Aorta (tissue), 5 donors: ENCODE data around the gene LCN10. TPM values are rescaled to one million over a fixed set of nuclear protein-coding genes. Genes with fewer than 3 reads are reported as not detected.

ENCODE experiments used
- ATAC-seq: fragments of 200-7000 bp; cut with Tn5 transposase; one replicate; pipeline ENCODE4 v1.9.1; 2022; ENCODE audit warnings: moderate library complexity; ENCODE audit not compliant: low FRiP score
- DNase-seq, 2 donors: peaks; one replicate each; pipeline ENCODE4 v3.0.0-alpha.2; 2020
- H3K27ac ChIP-seq, 2 donors: one replicate each; pipeline ENCODE4 v1.5.1; 2013; ENCODE audit warnings: low read length in 2 of 2, mild to moderate bottlenecking in 2 of 2, moderate library complexity in 2 of 2, control low read depth in 1 of 2, inconsistent platforms in 1 of 2, low read depth in 1 of 2
- H3K27me3 ChIP-seq, 2 donors: one replicate each; pipeline ENCODE4 v1.6.1; 2013; ENCODE audit warnings: control low read depth in 1 of 2, low read length in 1 of 2, mild to moderate bottlenecking in 1 of 2, moderate library complexity in 1 of 2; ENCODE audit not compliant: insufficient read depth in 2 of 2, control insufficient read depth in 1 of 2
- H3K36me3 ChIP-seq, 2 donors: one replicate each; pipeline ENCODE4 v1.6.1; 2013; ENCODE audit warnings: control low read depth in 1 of 2, low read length in 1 of 2, mild to moderate bottlenecking in 1 of 2; ENCODE audit not compliant: insufficient read depth in 2 of 2, control insufficient read depth in 1 of 2
- H3K4me1 ChIP-seq, 2 donors: one replicate each; pipeline ENCODE4 v1.6.1; 2013; ENCODE audit warnings: low read length in 2 of 2, control low read depth in 1 of 2, mild to moderate bottlenecking in 1 of 2, moderate library complexity in 1 of 2; ENCODE audit not compliant: insufficient read depth in 2 of 2, control insufficient read depth in 1 of 2
- H3K4me3 ChIP-seq, 2 donors: one replicate each; pipeline ENCODE4 v1.5.1; 2013; ENCODE audit warnings: low read length in 2 of 2, control low read depth in 1 of 2, mild to moderate bottlenecking in 1 of 2
- H3K9me3 ChIP-seq: one replicate; pipeline ENCODE4 v1.6.1; 2013; ENCODE audit warnings: mild to moderate bottlenecking, low read length; ENCODE audit not compliant: control insufficient read depth
- WGBS, 2 donors: extraction: QIAGEN DNeasy Blood & Tissue Kit; methylation state at CpG; one replicate each; pipeline ENCODE4 v1.1.7; 2013; 5-methylcytosine and 5-hydroxymethylcytosine counted together
- intact Hi-C, 2 donors: fragments of 100-400 bp; cut with DNase I; formaldehyde crosslinking; loops; one replicate each; pipeline versions ENCODE4 v1.14.2 to v1.15.0; 2022
- polyA plus RNA-seq, 2 donors: library from polyadenylated mRNA; stranded (reverse); fragments of 200-250 nt; gene quantifications; one replicate each; pipeline ENCODE4 v1.2.3, GENCODE V29; 2013
- total RNA-seq, 2 donors: library from RNA; stranded (reverse); fragmentation: NEBNext Ultra II Directional; extraction: Animal tissue kit (Norgen Biotek cat#: 25700); gene quantifications; one replicate each; pipeline ENCODE4 v1.2.1, GENCODE V29; 2021
- donor health status: healthy with polysubstance abuse.
- donor health status: Bipolar disorder and iron deficiency.
- donor health status: DM: no; HTN: no; CAD: no.
- donor health status: DM: no; HTN: no; CAD: no.
- donor health status: DM: yes; HTN: yes; CAD: no.

LCN10 gene
- total and polyA plus RNA-seq, 4 donors, result 0.25 to 13.4 (median 6.7) TPM

DNA sequence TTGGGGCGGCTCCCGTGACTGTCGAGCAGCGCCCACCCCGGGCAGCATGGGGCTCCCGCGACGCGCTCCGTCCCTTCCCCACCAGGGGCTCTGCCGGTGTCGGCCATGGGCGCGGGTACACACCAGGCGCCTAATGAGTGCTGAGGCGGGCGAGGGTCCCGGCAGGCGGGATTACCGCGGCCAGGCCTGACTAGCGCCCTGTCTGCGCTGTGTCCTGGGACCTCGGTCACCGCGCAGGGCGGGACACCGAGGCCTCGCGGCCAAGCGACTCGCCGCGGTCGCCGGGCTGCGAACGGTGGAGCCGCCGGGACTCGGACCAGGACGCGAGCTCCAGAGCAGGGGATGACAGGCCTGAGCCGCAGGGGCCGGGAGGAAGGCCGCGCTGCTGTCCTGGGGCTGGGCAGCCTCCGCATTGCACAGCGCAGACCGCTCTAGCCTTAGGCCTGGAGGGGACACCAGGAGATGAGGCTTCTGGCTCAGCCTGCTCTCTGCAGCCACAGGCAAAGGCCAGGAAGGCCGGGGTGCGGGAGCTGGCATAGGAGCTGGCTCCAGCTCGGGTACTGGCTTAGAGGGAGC is 14.1 kb downstream of the LCN10 start:
- WGBS, 2 donors, result 3 to 4% methylated on average over 45 to 53 of the region's 53 CpGs

DNA sequence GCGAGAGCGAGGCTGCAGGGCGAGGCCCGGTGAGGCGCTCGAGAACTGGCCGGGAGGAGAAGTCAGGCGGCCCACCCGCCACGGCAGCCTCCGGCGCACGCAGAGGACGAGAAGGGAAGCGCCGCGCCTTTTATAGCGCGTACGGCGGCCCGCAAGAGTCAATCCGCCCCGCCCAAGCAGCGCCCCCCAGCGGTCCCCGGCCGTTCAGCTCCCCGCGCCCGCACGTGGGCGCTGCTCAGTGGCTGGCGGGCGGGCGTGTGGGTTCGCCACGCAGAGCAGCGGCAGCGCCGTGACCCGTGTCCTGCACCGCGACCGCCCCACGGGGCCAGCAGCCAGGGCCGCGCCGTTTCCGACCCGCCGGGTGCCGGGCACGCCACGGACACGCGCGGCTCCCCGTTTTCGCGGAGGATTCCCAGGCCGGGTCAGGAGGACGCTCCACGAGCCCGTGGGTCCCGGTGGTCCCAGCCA is 14.6 kb downstream of the LCN10 start:
- H3K27ac ChIP-seq, result no peak overlapping the region
- 0% methylated on average over 31 to 66 of the region's 66 CpGs for WGBS, 2 donors
- ATAC-seq, result peak; percentile 93
- no peaks in the 10 kb centered on the region for H3K36me3 ChIP-seq
- H3K27me3 ChIP-seq, result peaks cover 0 to 1% of the 10 kb centered on the region in 2 donors
- intact Hi-C loops, result no loop called here
- peak; percentile 94 to 97 for DNase-seq
- H3K9me3 ChIP-seq, result no peaks in the 10 kb centered on the region
- H3K4me3 ChIP-seq, result peak overlapping the region; percentile 52 to 61
- H3K4me1 ChIP-seq, result no peaks in the 10 kb centered on the region

More for the DNA sequence above, 14.1 kb downstream of the LCN10 start:
- Histone ChIP-seq H3K9me3 (no peaks in the 10 kb centered on the region), H3K4me3 (peak overlapping the region; percentile 36 to 52), H3K27ac (no peak overlapping the region), H3K36me3 (no peaks in the 10 kb centered on the region), H3K4me1 (no peaks in the 10 kb centered on the region), H3K27me3 (peaks cover 0 to 1% of the 10 kb centered on the region in 2 donors)
- peak; percentile 66 for ATAC-seq
- intact Hi-C loops, result no loop called here
- DNase-seq, result peak in 1 of 2 donors; percentile 78

GRCh38 chr9:136726631-136727191 is 16.0 kb downstream of the LCN10 start:
- DNase-seq, result no peak
- Histone ChIP-seq H3K27me3 (peaks cover 0 to 1% of the 10 kb centered on the region in 2 donors), H3K9me3 (no peaks in the 10 kb centered on the region), H3K27ac (no peak overlapping the region), H3K4me3 (no peak overlapping the region), H3K36me3 (peaks cover 0 to 3% of the 10 kb centered on the region in 2 donors), H3K4me1 (no peaks in the 10 kb centered on the region)
- ATAC-seq, result no peak
- WGBS, 2 donors, result 36 to 42% methylated on average over 18 of the region's 18 CpGs
- intact Hi-C loops, result no loop called here

DNA sequence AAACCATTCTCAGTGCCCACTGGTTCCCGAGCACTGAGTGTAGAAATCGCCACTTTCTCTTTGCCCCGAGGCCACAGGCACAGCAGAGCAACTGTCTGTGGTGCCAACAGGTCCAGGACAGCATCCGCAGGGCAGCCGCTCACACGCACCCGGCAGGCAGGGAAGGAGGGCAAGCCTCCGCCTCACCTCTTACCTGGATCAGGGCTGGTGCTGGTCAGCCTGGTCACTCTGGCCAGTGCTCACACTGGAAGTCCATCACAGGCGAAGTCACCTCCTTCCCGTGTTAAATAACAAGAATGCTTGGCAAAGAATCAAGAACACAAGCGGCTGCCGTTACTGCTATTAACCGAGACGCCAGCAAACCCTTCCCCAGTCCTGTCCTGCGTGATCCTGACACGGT is 16.6 kb downstream of the LCN10 start:
- no peaks in the 10 kb centered on the region for H3K9me3 ChIP-seq
- ATAC-seq (no peak), DNase-seq (no peak)
- no peak overlapping the region for H3K4me3 ChIP-seq
- intact Hi-C loops, result no loop called here
- H3K36me3 ChIP-seq, result peaks cover 0 to 3% of the 10 kb centered on the region in 2 donors
- H3K27me3 ChIP-seq, result peaks cover 0 to 1% of the 10 kb centered on the region in 2 donors
- 63 to 85% methylated on average over 16 of the region's 16 CpGs for WGBS, 2 donors
- no peaks in the 10 kb centered on the region for H3K4me1 ChIP-seq
- no peak overlapping the region for H3K27ac ChIP-seq

- H3K36me3 ChIP-seq, result peaks cover 0 to 3% of the 10 kb centered on the region in 2 donors
- no peaks in the 10 kb centered on the region for H3K4me1 ChIP-seq
- H3K27me3 ChIP-seq, result peaks cover 0 to 1% of the 10 kb centered on the region in 2 donors
- H3K9me3 ChIP-seq, result no peaks in the 10 kb centered on the region
- 71 to 83% methylated on average over 10 of the region's 10 CpGs for WGBS, 2 donors
- no peak overlapping the region for H3K4me3 ChIP-seq
- ATAC-seq, result no peak
- intact Hi-C loops, result no loop called here
- no peak for DNase-seq
- no peak overlapping the region for H3K27ac ChIP-seq
These were observed 17.1 kb downstream of the LCN10 start for GRCh38 chr9:136725612-136726011.

- no peak for DNase-seq
- no peak for ATAC-seq
- Histone ChIP-seq H3K27ac (no peak overlapping the region), H3K4me1 (no peaks in the 10 kb centered on the region), H3K27me3 (peaks cover 0 to 1% of the 10 kb centered on the region in 2 donors), H3K4me3 (no peak overlapping the region), H3K36me3 (peaks cover 0 to 3% of the 10 kb centered on the region in 2 donors), H3K9me3 (no peaks in the 10 kb centered on the region)
- intact Hi-C loops, result no loop called here
- WGBS, 2 donors, result 79% methylated on average over 7 of the region's 7 CpGs
These were observed 18.0 kb downstream of the LCN10 start for GRCh38 chr9:136724772-136725171.

DNA sequence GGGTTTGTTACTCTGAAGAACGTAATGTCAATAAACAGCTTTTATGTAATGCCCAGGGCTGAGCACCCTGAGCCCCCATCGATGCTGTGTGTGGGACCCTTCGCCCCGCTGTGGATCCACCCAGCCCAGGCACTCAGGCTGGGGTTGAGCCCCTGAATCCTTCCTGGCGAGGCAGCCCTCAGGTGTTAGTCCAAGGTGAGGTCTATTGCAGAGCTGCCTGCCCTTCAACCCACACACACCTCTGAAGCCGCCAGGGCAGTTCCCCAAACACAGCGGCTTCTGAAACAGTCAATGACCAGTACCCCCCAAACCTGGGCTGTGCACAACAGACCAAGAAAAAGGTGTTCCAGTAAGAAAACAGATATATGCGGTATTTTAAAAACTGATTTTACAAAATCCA is 18.8 kb downstream of the LCN10 start:
- no peak for ATAC-seq
- Histone ChIP-seq H3K27ac (no peak overlapping the region), H3K9me3 (no peaks in the 10 kb centered on the region), H3K4me1 (no peaks in the 10 kb centered on the region), H3K27me3 (peaks cover 0 to 1% of the 10 kb centered on the region in 2 donors), H3K36me3 (peaks cover 0 to 3% of the 10 kb centered on the region in 2 donors), H3K4me3 (no peak overlapping the region)
- intact Hi-C loops, result no loop called here
- no peak for DNase-seq
- 95% methylated on average over 8 of the region's 8 CpGs for WGBS, 2 donors

DNA sequence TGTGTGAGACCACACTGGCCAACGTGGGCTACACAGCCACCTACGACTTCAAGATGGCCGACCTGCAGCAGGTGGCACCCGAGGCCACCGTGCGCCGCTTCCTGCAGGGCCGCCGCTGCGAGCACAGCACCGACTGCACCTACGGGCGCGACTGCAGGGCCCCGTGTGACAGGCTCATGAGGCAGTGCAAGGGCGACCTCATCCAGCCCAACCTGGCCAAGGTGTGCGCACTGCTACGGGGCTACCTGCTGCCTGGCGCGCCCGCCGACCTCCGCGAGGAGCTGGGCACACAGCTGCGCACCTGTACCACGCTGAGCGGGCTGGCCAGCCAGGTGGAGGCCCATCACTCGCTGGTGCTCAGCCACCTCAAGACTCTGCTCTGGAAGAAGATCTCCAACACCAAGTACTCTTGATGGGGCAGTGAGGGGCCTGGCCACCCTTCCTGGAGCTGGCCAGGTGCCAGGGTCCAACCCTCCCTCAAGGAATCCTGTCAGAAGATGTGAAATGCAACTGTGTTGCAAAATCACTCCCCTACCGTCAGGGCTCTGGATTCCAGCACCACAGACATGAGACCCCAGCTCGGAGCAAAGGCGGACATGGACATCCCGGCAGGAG is 19.3 kb downstream of the LCN10 start:
- intact Hi-C loops, result no loop called here
- DNase-seq (no peak), ATAC-seq (no peak)
- whole genome bisulfite sequencing, 2 donors, result 92 to 95% methylated on average over 32 of the region's 32 CpGs
- H3K27ac ChIP-seq, result no peak overlapping the region
- no peak overlapping the region for H3K4me3 ChIP-seq
- H3K27me3 ChIP-seq, result peaks cover 0 to 1% of the 10 kb centered on the region in 2 donors
- no peaks in the 10 kb centered on the region for H3K9me3 ChIP-seq
- H3K4me1 ChIP-seq, result no peaks in the 10 kb centered on the region
- H3K36me3 ChIP-seq, result peaks cover 0 to 3% of the 10 kb centered on the region in 2 donors

GRCh38 chr9:136722969-136723356 is 19.8 kb downstream of the LCN10 start:
- intact Hi-C loops, result no loop called here
- Histone ChIP-seq H3K4me3 (no peak overlapping the region), H3K27me3 (peaks cover 0 to 1% of the 10 kb centered on the region in 2 donors), H3K9me3 (no peaks in the 10 kb centered on the region), H3K36me3 (peaks cover 0 to 3% of the 10 kb centered on the region in 2 donors), H3K4me1 (no peaks in the 10 kb centered on the region), H3K27ac (no peak overlapping the region)
- WGBS, 2 donors, result 89 to 92% methylated on average over 24 of the region's 24 CpGs
- DNase-seq (no peak), ATAC-seq (no peak)
